ENCODE data around the gene CHRNB4.

The CHRNB4 gene

DNA sequence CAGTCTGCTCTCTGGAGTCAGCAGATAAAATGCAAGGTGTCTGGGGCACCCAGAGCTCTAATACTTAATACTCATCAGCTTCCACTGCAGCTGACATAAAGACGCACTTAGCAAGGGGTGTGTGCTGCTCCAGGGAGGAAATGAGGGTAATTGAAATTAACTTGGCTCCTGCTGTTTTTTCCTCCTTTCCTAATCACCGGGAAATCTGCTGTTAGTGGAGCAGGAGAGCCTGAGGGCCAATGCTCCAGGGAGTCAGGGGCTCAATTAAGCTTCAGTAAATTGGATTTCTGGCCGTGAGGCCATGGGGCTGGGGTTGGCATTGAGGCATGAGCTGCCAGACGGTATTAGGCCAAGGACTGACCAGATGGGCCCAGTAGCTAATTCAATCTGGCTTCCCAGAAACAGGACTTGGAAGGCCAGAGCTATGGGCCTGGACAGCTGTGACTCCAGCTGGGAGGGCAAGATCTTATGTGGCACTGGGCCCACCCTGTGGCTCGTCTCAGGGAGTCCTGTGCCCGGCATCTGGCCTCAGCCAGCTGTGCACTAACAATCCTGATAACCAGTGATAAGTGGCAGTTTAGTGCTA is 30.7 kb upstream of the CHRNB4 start:
- FAIRE-seq: no peak
- no peak for DNase-seq (ENCODE audit: low spot score)

DNA sequence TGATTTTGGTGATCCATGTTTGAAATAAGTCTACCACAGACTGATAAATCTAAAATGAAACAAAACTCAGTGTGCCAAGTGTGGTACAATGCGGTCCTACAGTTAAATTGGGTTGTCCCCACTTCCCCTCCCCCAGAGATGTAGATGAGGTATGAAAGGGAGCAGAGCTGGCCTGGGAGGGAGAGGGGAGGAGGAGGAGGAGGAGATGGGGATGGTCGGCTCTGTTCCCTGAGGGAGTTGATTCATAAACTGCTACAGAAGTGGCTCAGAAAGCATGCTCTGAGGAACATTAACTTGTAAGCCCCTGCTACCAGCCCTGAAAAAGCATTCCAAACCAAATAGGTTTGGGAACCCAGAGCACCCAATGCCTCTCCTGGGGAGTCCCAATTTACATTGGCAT is 28.0 kb upstream of the CHRNB4 start:
- DNase-seq (ENCODE audit: low spot score): no peak
- FAIRE-seq: no peak

DNA sequence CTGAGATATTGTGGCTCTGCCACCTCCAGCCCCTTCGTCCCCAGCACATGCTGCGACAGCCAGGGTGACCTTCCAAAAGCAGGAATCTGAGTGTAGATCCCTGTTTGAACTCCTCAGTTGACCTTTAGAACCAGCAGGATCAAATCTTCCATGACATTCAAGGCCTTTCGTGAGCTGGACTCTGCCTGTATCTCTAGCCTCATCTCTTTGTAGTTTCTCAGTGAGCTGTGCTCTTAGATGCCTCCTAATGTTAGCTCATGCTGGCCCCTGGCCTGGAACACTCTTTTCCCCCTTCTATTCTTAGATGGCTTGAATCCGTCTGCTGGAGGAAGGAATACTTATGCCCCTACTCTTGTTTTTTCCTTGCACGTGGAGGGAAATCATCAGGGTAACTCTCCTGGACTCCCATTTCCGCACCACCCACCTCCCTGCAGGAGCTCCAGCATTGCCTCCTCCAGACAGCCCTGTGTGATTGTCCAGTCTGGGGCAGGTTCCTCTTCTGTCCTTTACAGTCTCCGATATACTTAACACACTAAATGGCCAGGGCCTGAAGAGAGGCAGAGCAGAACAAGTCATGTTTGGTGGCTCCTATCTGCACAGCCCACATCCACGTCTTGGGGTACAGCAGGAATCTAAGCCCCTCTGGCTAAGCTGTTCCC is 26.7 kb upstream of the CHRNB4 start:
- FAIRE-seq (no peak), DNase-seq (ENCODE audit: low spot score) (no peak)

- no peak for FAIRE-seq
- DNase-seq (ENCODE audit: low spot score): no peak
Observed at GRCh38 chr15:78666010-78666409, 25.0 kb upstream of the CHRNB4 start.

- FAIRE-seq (no peak), DNase-seq (ENCODE audit: low spot score) (peak; percentile 14)
Observed at GRCh38 chr15:78663703-78664102, 22.7 kb upstream of the CHRNB4 start.

DNA sequence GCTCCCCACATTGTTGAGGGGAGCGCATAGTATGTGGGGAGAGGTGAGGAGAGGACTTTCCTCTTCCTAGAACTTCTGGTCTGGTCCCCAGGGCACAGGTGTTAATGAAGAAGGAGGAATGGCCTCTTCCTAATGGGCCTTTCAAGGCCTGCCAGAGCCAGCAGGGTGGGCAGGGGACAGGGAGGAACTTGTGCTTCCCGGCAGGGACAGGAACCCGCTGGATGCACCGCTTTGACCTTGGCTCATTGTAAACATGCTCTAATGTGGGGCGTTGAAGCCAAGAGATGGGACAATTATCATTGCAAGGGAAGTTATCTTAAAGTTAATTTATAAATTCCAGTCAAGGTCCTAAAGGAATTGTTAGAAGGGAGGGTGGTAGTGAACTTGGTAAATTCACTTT is 21.0 kb upstream of the CHRNB4 start:
- no peak for DNase-seq (ENCODE audit: low spot score)
- no peak for FAIRE-seq

- DNase-seq (ENCODE audit: low spot score) (no peak), FAIRE-seq (no peak)
Observed at GRCh38 chr15:78661001-78661400, 20.0 kb upstream of the CHRNB4 start.

DNA sequence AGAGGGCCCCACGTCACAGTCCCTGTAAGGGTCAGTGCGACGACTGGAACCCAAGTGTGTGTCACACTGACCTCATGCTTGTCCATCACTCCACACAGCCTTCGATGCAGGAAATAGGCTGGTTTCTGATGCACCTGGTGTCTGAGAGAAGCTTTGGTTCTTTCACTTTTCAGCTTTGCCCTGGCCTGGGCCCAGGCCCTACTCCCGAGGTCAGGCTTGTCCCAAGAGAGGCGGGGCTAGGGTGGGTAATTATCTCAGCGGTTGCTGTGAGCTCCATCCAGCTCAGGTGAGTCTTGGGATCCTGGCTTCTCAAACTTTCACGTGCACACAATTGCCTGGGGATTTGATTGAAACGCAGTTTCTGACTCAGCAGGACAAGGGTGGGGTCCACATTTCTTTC is 19.6 kb upstream of the CHRNB4 start:
- DNase-seq (ENCODE audit: low spot score): no peak
- no peak for FAIRE-seq

- no peak for FAIRE-seq
- no peak for DNase-seq (ENCODE audit: low spot score)
Observed at GRCh38 chr15:78658823-78659222, 17.8 kb upstream of the CHRNB4 start.

- no peak for FAIRE-seq
Observed at GRCh38 chr15:78654272-78654671, 13.3 kb upstream of the CHRNB4 start.

DNA sequence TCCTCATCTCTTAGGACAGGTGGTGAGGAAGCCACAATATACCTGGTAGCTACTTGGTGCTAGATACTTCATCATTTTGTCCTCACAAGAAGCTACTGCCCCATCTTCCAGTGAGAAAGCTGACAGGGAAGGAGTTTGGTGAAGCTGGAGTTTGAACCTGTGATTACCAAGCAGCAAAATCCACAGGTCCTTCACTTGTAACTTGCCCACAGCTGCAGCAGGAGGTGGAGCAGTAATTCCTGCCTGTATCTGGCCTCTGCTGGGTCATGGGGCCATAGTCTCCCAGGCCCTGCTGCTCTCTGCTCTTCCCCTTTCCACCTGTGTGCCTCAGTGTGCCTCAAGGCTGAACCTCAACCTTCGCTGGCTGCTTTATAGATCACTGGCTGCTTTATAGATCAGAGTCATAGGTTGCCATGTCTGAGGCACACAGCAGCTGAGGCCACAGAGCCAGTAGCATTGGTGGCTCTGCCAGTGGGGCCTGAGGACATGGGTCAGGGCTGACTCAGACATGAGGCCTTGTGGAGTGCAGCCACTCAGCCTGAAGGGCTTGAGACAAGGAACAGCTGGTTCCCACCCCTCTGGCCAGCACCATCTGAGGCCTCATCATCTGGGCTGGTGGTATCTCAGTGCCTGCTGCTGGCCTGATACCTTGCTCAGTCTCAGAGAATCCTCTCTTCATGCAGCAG is 11.1 kb upstream of the CHRNB4 start:
- FAIRE-seq (no peak), DNase-seq (ENCODE audit: low spot score) (no peak)

More at GRCh38 chr15:78654272-78654671, 13.3 kb upstream of the CHRNB4 start:
- no peak for DNase-seq (ENCODE audit: low spot score)

DNA sequence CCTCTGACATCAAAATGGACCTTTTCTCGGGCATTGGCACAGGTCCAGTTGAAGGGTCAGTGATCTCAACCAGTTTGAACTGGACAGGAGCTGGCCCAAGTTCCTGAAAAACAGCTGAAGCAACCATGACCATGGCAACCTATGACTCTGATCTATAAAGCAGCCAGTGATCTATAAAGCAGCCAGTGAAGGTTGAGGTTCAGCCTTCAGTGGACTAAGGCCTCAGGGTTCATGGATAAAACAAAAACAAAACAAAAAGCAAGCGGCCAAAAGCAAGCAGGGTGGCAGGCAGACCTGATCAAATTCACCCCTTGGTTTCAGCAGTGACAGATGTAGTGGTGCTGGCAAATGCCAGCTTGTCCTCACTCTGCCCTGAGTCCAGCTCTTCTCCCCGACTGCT is 10.0 kb upstream of the CHRNB4 start:
- DNase-seq (ENCODE audit: low spot score) (no peak), FAIRE-seq (no peak)

DNA sequence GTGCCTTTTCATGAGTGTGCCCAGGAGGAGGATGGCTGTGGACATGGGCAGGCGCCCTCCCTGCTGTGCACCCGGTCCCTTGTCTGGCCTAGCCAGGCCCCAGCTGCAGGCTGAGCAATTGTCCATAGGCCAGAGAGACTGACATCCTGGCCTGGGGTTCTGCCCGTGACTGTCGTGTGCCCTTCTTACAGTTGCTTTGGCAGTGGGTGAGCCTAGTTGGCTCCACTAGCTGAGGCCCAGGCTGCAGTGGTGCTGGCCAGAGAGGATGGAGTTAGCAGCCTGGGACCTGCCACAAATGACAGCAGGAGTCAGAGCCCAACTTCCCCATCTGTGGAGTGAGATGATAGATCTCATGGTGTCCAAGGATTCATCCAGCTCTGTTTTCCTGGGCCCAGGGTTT is 9.0 kb upstream of the CHRNB4 start:
- DNase-seq (ENCODE audit: low spot score) (no peak), FAIRE-seq (no peak)

DNA sequence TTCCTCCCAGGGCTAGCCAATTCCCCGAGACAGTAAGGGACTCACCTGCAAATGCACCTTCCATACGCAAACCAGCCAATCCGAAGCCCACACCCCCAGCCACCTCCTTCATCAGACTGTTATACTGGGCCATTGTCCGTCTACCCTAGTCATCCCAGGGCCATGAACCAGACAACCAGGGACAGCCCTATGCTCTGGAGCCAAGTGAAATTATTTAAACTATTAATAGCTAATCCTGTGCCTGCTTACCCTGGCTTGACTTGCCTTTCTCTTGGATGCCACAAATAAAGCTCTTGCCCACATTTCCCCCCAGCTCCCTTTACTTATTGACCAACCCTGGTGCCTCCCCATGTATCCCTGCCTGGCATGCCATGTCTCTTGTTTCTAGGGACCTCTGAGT is 4.0 kb upstream of the CHRNB4 start:
- no peak for FAIRE-seq

DNA sequence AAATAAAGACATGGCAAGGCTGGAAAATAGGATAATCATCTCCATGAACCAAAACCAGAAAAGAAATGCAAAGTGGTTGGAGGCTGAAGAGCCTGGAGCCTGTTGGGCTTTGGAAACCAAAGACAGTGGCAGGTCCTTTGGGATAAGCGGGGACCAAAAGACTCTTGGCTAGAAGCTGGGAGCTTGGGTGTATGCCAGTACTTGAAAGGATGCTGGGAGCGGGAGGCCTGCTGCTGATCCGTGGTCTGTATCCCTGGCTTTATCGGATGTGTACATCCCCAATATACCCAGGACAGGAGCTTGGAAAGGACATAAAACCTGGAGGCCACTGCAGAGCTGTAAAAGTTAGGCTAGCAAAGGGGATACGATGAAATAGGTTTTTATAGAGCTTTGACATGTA is 1.3 kb upstream of the CHRNB4 start:
- no peak for DNase-seq (ENCODE audit: low spot score)
- no peak for FAIRE-seq

More for the DNA sequence above, 4.0 kb upstream of the CHRNB4 start:
- no peak for DNase-seq (ENCODE audit: low spot score)

DNA sequence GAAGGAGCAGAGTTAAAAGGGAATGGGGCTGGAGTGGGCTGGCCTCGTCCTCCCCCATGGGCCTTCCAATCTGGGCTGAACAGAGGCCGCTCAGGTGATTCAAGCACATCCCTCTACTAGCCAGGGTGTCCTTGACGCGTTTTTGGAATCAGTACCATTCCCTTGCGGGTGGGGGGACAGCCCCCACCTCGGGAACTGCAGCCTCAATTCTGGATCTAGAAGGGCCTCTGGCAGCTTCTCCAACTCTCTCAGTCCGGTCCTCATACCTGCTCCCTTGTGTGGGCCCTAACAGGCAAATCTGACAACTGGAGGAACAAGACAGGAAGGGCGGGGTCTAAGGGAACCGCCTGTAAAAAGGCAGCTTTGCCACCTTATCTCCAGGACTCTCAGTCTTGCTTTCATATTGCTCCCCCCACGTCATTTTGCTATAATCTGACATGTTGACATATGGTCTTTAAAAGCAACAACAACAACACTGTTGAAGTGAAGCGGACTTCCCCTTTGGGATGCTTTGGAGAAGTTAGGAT is 802 bp upstream of the CHRNB4 start:
- DNase-seq (ENCODE audit: low spot score) (no peak), FAIRE-seq (no peak)

GRCh38 chr15:78640527-78641101 is 396 bp downstream of the CHRNB4 start:
- FAIRE-seq: no peak

GRCh38 chr15:78638658-78639314 is 2.2 kb downstream of the CHRNB4 start:
- FAIRE-seq: no peak
- DNase-seq (ENCODE audit: low spot score): peak; percentile 25

More at GRCh38 chr15:78640527-78641101, 396 bp downstream of the CHRNB4 start:
- DNase-seq (ENCODE audit: low spot score): no peak

GRCh38 chr15:78637776-78638435 is 3.1 kb downstream of the CHRNB4 start:
- FAIRE-seq (no peak), DNase-seq (ENCODE audit: low spot score) (no peak)

GRCh38 chr15:78636378-78636859 is 4.6 kb downstream of the CHRNB4 start:
- no peak for DNase-seq (ENCODE audit: low spot score)
- FAIRE-seq: no peak

DNA sequence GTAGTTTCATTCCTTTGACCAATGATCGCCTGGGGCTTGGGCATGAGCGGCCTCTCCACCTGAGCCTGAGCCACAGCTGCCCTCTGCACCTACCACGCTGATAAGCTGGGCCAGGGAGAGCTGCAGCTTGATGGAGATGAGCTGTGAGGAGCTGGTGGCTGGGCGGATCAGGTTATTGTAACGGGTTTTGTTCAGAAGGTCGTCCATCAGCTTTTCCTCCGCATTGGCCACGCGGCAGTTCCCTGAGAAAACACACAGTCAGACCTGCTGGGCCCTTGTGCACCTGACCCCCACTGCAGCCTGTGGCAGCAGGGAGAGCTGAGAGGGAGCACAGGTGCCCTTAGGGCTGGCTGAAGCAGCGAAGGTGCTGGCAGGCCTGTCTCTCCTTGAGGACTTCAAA is 5.7 kb downstream of the CHRNB4 start:
- DNase-seq (ENCODE audit: low spot score) (no peak), FAIRE-seq (no peak)

All from RCC 7860 (cell line).